ENCODE measurements around the gene COL13A1.

COL13A1 gene

GRCh38 chr10:69959911-69960310 lies 158.2 kb downstream of the COL13A1 start:
- TF ChIP-seq ARNTL (CRISPR knock-in tag; IDR thresholded peaks at IDR 0.05; ENCODE audit: borderline replicate concordance, low read depth) (no peak), CSDC2 (CRISPR knock-in tag; IDR thresholded peaks at IDR 0.05) (no peak), ISL1 (CRISPR knock-in tag; IDR thresholded peaks at IDR 0.05) (no peak), ZNF8 (CRISPR knock-in tag; IDR thresholded peaks at IDR 0.05) (no peak), RARB (CRISPR knock-in tag; IDR thresholded peaks at IDR 0.05) (no peak), PATZ1 (CRISPR knock-in tag; IDR thresholded peaks at IDR 0.05; ENCODE audit: borderline replicate concordance) (no peak), CREB5 (CRISPR knock-in tag; IDR thresholded peaks at IDR 0.05; ENCODE audit: low read depth) (no peak), ZNF70 (CRISPR knock-in tag; IDR thresholded peaks at IDR 0.05) (no peak), SNAI2 (CRISPR knock-in tag; IDR thresholded peaks at IDR 0.05) (no peak), ZFP3 (CRISPR knock-in tag; IDR thresholded peaks at IDR 0.05) (no peak)
- no peak for ATAC-seq

- no peak for ATAC-seq
- TF ChIP-seq ZC3H10 (CRISPR knock-in tag; IDR thresholded peaks at IDR 0.05), result no peak
- TF ChIP-seq SNAI2 (CRISPR knock-in tag; IDR thresholded peaks at IDR 0.05), result no peak
- no peak for TF ChIP-seq ZNF70 (CRISPR knock-in tag; IDR thresholded peaks at IDR 0.05)
Observed at GRCh38 chr10:69960606-69960987, 158.9 kb downstream of the COL13A1 start.

- ATAC-seq, result peak; percentile 44
- TF ChIP-seq ZNF565 (CRISPR knock-in tag; conservative IDR thresholded peaks at IDR 0.05; ENCODE audit: low read depth) (no peak), PPARA (CRISPR knock-in tag; IDR thresholded peaks at IDR 0.05; ENCODE audit: borderline replicate concordance) (no peak), BACH2 (CRISPR knock-in tag; IDR thresholded peaks at IDR 0.05; ENCODE audit: borderline replicate concordance) (no peak), GLIS3 (CRISPR knock-in tag; IDR thresholded peaks at IDR 0.05) (no peak), CREB5 (CRISPR knock-in tag; IDR thresholded peaks at IDR 0.05; ENCODE audit: low read depth) (no peak), ZFP30 (CRISPR knock-in tag; IDR thresholded peaks at IDR 0.05) (no peak), TOX (CRISPR knock-in tag; IDR thresholded peaks at IDR 0.05; ENCODE audit: borderline replicate concordance) (no peak), ZFP3 (CRISPR knock-in tag; IDR thresholded peaks at IDR 0.05) (no peak), ZC3H10 (CRISPR knock-in tag; IDR thresholded peaks at IDR 0.05) (no peak), CSDC2 (CRISPR knock-in tag; IDR thresholded peaks at IDR 0.05) (no peak), TCF4 (CRISPR knock-in tag; IDR thresholded peaks at IDR 0.05; ENCODE audit: borderline replicate concordance) (no peak), RARB (CRISPR knock-in tag; IDR thresholded peaks at IDR 0.05) (no peak), TSHZ2 (CRISPR knock-in tag; IDR thresholded peaks at IDR 0.05) (no peak), ZNF70 (CRISPR knock-in tag; IDR thresholded peaks at IDR 0.05) (no peak), POU6F1 (CRISPR knock-in tag; IDR thresholded peaks at IDR 0.05; ENCODE audit: borderline replicate concordance, low read depth) (no peak), ZNF8 (CRISPR knock-in tag; IDR thresholded peaks at IDR 0.05) (no peak), PATZ1 (CRISPR knock-in tag; IDR thresholded peaks at IDR 0.05; ENCODE audit: borderline replicate concordance) (no peak)
Observed at GRCh38 chr10:69960988-69961880, 159.5 kb downstream of the COL13A1 start.

Data from SK-N-SH treated with all-trans-retinoic acid at 6 μM for 48 hours (cell line).